ENCODE data around the gene FNDC11. TPM values are rescaled to one million over a fixed set of nuclear protein-coding genes. Genes with fewer than 3 reads are reported as not detected.

Gene FNDC11
- total RNA-seq, 5 donors from 2014 or later (not counting 1 experiment from before 2014, with no cell fraction given), result 0.38 to 1.8 (median 0.70) TPM

GRCh38 chr20:63590218-63591146 lies 36.5 kb downstream of the FNDC11 start:
- CTCF ChIA-PET, result no interaction called here
- no peak overlapping the region for H3K27ac ChIP-seq (ENCODE audit: low read length)
- peaks cover 12 to 21% (median 13%) of the 10 kb centered on the region in 3 donors for H3K4me1 Mint-ChIP-seq
- H3K27ac Mint-ChIP-seq, result no peak overlapping the region
- no peak overlapping the region for H3K4me3 Mint-ChIP-seq
- H3K9me3 Mint-ChIP-seq, result no peaks in the 10 kb centered on the region
- POLR2A ChIA-PET, result no interaction called here
- 97% methylated on average over 49 of the region's 52 CpGs for WGBS (ENCODE audit: insufficient coverage)
- peaks cover 20 to 51% of the 10 kb centered on the region in 2 donors for H3K36me3 ChIP-seq (ENCODE audit: control insufficient read depth in 2 of 2, extremely low read depth in 1 of 2, insufficient read depth in 1 of 2, low read length in 1 of 2)
- no peaks in the 10 kb centered on the region for H3K9me3 ChIP-seq
- H3K4me1 ChIP-seq (ENCODE audit: control insufficient read depth in 1 of 2, extremely low read depth in 1 of 2, insufficient read depth in 2 of 2, low read length in 2 of 2), result peaks cover 2 to 21% of the 10 kb centered on the region in 2 experiments
- H3K27me3 Mint-ChIP-seq, result no peaks in the 10 kb centered on the region
- ATAC-seq (replicated peaks in 1 of 4) (no peak), DNase-seq (no peak)
- H3K27me3 ChIP-seq (replicated peaks in 1 of 2; ENCODE audit: control insufficient read depth in 2 of 2, extremely low read depth in 1 of 2, insufficient read depth in 2 of 2, low read length in 1 of 2), result no peaks in the 10 kb centered on the region
- H3K36me3 Mint-ChIP-seq, result peaks cover 48% of the 10 kb centered on the region
- H3K4me3 ChIP-seq (ENCODE audit: control insufficient read depth in 1 of 2, extremely low read depth in 1 of 2, low read length in 1 of 2), result no peak overlapping the region

- no peak for ATAC-seq (replicated peaks in 1 of 4)
- no peak overlapping the region for H3K4me3 Mint-ChIP-seq
- no peaks in the 10 kb centered on the region for H3K27me3 Mint-ChIP-seq
- no peak for DNase-seq
- H3K27ac Mint-ChIP-seq, result no peak overlapping the region
- H3K4me1 Mint-ChIP-seq, result peaks cover 12 to 15% (median 13%) of the 10 kb centered on the region in 3 donors
- Histone ChIP-seq H3K4me3 (ENCODE audit: control insufficient read depth in 1 of 2, extremely low read depth in 1 of 2, low read length in 1 of 2) (no peak overlapping the region), H3K4me1 (ENCODE audit: control insufficient read depth in 1 of 2, extremely low read depth in 1 of 2, insufficient read depth in 2 of 2, low read length in 2 of 2) (peaks cover 2 to 21% of the 10 kb centered on the region in 2 experiments), H3K9me3 (no peaks in the 10 kb centered on the region), H3K27me3 (replicated peaks in 1 of 2; ENCODE audit: control insufficient read depth in 2 of 2, extremely low read depth in 1 of 2, insufficient read depth in 2 of 2, low read length in 1 of 2) (no peaks in the 10 kb centered on the region), H3K36me3 (ENCODE audit: control insufficient read depth in 2 of 2, extremely low read depth in 1 of 2, insufficient read depth in 1 of 2, low read length in 1 of 2) (peaks cover 25 to 57% of the 10 kb centered on the region in 2 donors), H3K27ac (ENCODE audit: low read length) (no peak overlapping the region)
- peaks cover 45% of the 10 kb centered on the region for H3K36me3 Mint-ChIP-seq
- H3K9me3 Mint-ChIP-seq, result no peaks in the 10 kb centered on the region
- 94% methylated on average over 4 of the region's 4 CpGs for WGBS (ENCODE audit: insufficient coverage)
- POLR2A ChIA-PET, result interaction anchor here in 1 of 2 donors (0.5 kb wide), 1 partner anchor 1455 kb away, joined by 3 read pairs; no protein-coding TSS in a partner anchor
- CTCF ChIA-PET, result no interaction called here
These were observed 37.2 kb downstream of the FNDC11 start for GRCh38 chr20:63591147-63591533.

GRCh38 chr20:63591786-63592355 lies 37.9 kb downstream of the FNDC11 start:
- ATAC-seq (replicated peaks in 1 of 4) (no peak), DNase-seq (no peak)
- Histone ChIP-seq H3K27ac (ENCODE audit: low read length) (no peak overlapping the region), H3K4me3 (ENCODE audit: control insufficient read depth in 1 of 2, extremely low read depth in 1 of 2, low read length in 1 of 2) (no peak overlapping the region), H3K4me1 (ENCODE audit: control insufficient read depth in 1 of 2, extremely low read depth in 1 of 2, insufficient read depth in 2 of 2, low read length in 2 of 2) (peaks cover 2 to 21% of the 10 kb centered on the region in 2 experiments), H3K36me3 (ENCODE audit: control insufficient read depth in 2 of 2, extremely low read depth in 1 of 2, insufficient read depth in 1 of 2, low read length in 1 of 2) (peaks cover 25 to 60% of the 10 kb centered on the region in 2 donors), H3K9me3 (no peaks in the 10 kb centered on the region), H3K27me3 (replicated peaks in 1 of 2; ENCODE audit: control insufficient read depth in 2 of 2, extremely low read depth in 1 of 2, insufficient read depth in 2 of 2, low read length in 1 of 2) (no peaks in the 10 kb centered on the region)
- Mint-ChIP-seq H3K36me3 (peaks cover 45% of the 10 kb centered on the region), H3K4me1 (peaks cover 12 to 15% (median 13%) of the 10 kb centered on the region in 3 donors), H3K27me3 (no peaks in the 10 kb centered on the region), H3K9me3 (no peaks in the 10 kb centered on the region), H3K4me3 (no peak overlapping the region), H3K27ac (no peak overlapping the region)
- POLR2A ChIA-PET, result interaction anchor here in 1 of 2 donors (0.5 kb wide), 1 partner anchor 1456 kb away, joined by 3 read pairs; no protein-coding TSS in a partner anchor
- CTCF ChIA-PET, result no interaction called here
- 94% methylated on average over 27 of the region's 28 CpGs for WGBS (ENCODE audit: insufficient coverage)

GRCh38 chr20:63592661-63593060 lies 38.7 kb downstream of the FNDC11 start:
- WGBS (ENCODE audit: insufficient coverage), result over 99% methylated on average over 11 of the region's 13 CpGs
- ATAC-seq (replicated peaks in 1 of 4) (no peak), DNase-seq (no peak)
- Mint-ChIP-seq H3K4me3 (no peak overlapping the region), H3K36me3 (peaks cover 49% of the 10 kb centered on the region), H3K4me1 (peaks cover 6 to 10% (median 7%) of the 10 kb centered on the region in 3 donors), H3K9me3 (no peaks in the 10 kb centered on the region), H3K27ac (no peak overlapping the region), H3K27me3 (no peaks in the 10 kb centered on the region)
- Histone ChIP-seq H3K4me3 (ENCODE audit: control insufficient read depth in 1 of 2, extremely low read depth in 1 of 2, low read length in 1 of 2) (no peak overlapping the region), H3K9me3 (no peaks in the 10 kb centered on the region), H3K36me3 (ENCODE audit: control insufficient read depth in 2 of 2, extremely low read depth in 1 of 2, insufficient read depth in 1 of 2, low read length in 1 of 2) (peaks cover 25 to 62% of the 10 kb centered on the region in 2 donors), H3K27ac (ENCODE audit: low read length) (no peak overlapping the region), H3K27me3 (replicated peaks in 1 of 2; ENCODE audit: control insufficient read depth in 2 of 2, extremely low read depth in 1 of 2, insufficient read depth in 2 of 2, low read length in 1 of 2) (no peaks in the 10 kb centered on the region), H3K4me1 (ENCODE audit: control insufficient read depth in 1 of 2, extremely low read depth in 1 of 2, insufficient read depth in 2 of 2, low read length in 2 of 2) (peaks cover 0 to 13% of the 10 kb centered on the region in 2 experiments)
- ChIA-PET POLR2A (no interaction called here), CTCF (no interaction called here)

GRCh38 chr20:63594043-63594561 lies 40.1 kb downstream of the FNDC11 start:
- no peaks in the 10 kb centered on the region for H3K27me3 ChIP-seq (replicated peaks in 1 of 2; ENCODE audit: control insufficient read depth in 2 of 2, extremely low read depth in 1 of 2, insufficient read depth in 2 of 2, low read length in 1 of 2)
- Mint-ChIP-seq H3K36me3 (peaks cover 54% of the 10 kb centered on the region), H3K4me1 (no peaks in the 10 kb centered on the region), H3K27me3 (no peaks in the 10 kb centered on the region), H3K4me3 (no peak overlapping the region), H3K9me3 (no peaks in the 10 kb centered on the region), H3K27ac (no peak overlapping the region)
- H3K4me3 ChIP-seq (ENCODE audit: control insufficient read depth in 1 of 2, extremely low read depth in 1 of 2, low read length in 1 of 2), result no peak overlapping the region
- ChIA-PET CTCF (no interaction called here), POLR2A (no interaction called here)
- no peak overlapping the region for H3K27ac ChIP-seq (ENCODE audit: low read length)
- H3K36me3 ChIP-seq (ENCODE audit: control insufficient read depth in 2 of 2, extremely low read depth in 1 of 2, insufficient read depth in 1 of 2, low read length in 1 of 2), result peaks cover 31 to 75% of the 10 kb centered on the region in 2 donors
- H3K4me1 ChIP-seq (ENCODE audit: control insufficient read depth in 1 of 2, extremely low read depth in 1 of 2, insufficient read depth in 2 of 2, low read length in 2 of 2), result no peaks in the 10 kb centered on the region
- WGBS (ENCODE audit: insufficient coverage), result 87% methylated on average over 8 of the region's 10 CpGs
- H3K9me3 ChIP-seq, result no peaks in the 10 kb centered on the region
- DNase-seq (no peak), ATAC-seq (replicated peaks in 1 of 4) (no peak)

DNA sequence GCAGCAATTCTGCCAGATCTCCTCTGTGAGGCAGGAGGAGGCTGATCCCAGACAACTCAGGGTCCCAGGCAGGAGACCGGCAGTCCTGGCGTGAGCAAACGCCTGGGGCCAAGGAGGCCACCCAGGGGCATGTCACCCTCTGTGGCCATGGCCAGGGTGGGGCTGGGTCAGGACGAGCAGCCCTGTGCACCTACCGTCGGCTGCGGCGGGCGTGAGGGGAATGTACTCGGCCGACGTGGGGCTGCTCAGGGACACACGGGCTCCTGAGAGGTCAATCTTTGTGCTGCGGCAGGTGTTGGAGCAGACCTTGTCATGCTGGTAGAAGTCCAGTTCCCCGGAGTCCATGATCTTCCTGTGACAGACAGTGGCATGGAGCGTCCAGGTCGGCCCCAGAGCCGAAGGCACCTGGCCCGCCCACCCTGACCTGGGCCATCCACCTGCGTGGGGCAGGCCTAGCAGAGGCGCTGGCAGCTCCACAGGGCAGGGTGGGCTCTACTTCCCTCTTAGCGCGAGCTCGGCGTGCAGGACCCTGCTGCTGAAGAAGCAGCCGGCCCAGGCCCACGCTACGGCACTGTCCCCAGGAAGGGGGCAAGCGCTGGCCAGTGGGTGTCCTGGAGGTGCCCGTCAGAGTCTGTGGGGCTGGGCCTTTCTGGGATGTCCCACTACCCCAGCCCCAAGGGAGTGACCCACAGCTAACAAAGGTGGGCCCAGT lies 41.6 kb downstream of the FNDC11 start:
- no peak for DNase-seq
- H3K4me3 Mint-ChIP-seq, result no peak overlapping the region
- H3K27me3 Mint-ChIP-seq, result no peaks in the 10 kb centered on the region
- peaks cover 52% of the 10 kb centered on the region for H3K36me3 Mint-ChIP-seq
- Histone ChIP-seq H3K36me3 (ENCODE audit: control insufficient read depth in 2 of 2, extremely low read depth in 1 of 2, insufficient read depth in 1 of 2, low read length in 1 of 2) (peaks cover 26 to 74% of the 10 kb centered on the region in 2 donors), H3K9me3 (no peaks in the 10 kb centered on the region), H3K4me1 (ENCODE audit: control insufficient read depth in 1 of 2, extremely low read depth in 1 of 2, insufficient read depth in 2 of 2, low read length in 2 of 2) (peaks cover 0 to 3% of the 10 kb centered on the region in 2 experiments), H3K4me3 (ENCODE audit: control insufficient read depth in 1 of 2, extremely low read depth in 1 of 2, low read length in 1 of 2) (no peak overlapping the region), H3K27me3 (replicated peaks in 1 of 2; ENCODE audit: control insufficient read depth in 2 of 2, extremely low read depth in 1 of 2, insufficient read depth in 2 of 2, low read length in 1 of 2) (no peaks in the 10 kb centered on the region), H3K27ac (ENCODE audit: low read length) (no peak overlapping the region)
- no peaks in the 10 kb centered on the region for H3K9me3 Mint-ChIP-seq
- POLR2A ChIA-PET, result no interaction called here
- WGBS (ENCODE audit: insufficient coverage), result 95% methylated on average over 24 of the region's 30 CpGs
- CTCF ChIA-PET, result no interaction called here
- no peak overlapping the region for H3K27ac Mint-ChIP-seq
- H3K4me1 Mint-ChIP-seq, result no peaks in the 10 kb centered on the region
- ATAC-seq (replicated peaks in 1 of 4), result no peak

Data from T-cell (primary cell).